Head of caudate nucleus (tissue), 42 donors: ENCODE results near the gene ALOX15B.

Experiments used
- DNase-seq, 42 donors: peaks; one replicate each; pipeline versions ENCODE4 v3.0.0 to v3.0.0-alpha.2; 2020 to 2021; ENCODE audit warnings: mixed read lengths in 7 of 42
- intact Hi-C: fragments of 100-400 bp; cut with DNase I; formaldehyde crosslinking; loops from one replicate; pipeline ENCODE4 v1.15.0; 2022

The ALOX15B gene, protein sequence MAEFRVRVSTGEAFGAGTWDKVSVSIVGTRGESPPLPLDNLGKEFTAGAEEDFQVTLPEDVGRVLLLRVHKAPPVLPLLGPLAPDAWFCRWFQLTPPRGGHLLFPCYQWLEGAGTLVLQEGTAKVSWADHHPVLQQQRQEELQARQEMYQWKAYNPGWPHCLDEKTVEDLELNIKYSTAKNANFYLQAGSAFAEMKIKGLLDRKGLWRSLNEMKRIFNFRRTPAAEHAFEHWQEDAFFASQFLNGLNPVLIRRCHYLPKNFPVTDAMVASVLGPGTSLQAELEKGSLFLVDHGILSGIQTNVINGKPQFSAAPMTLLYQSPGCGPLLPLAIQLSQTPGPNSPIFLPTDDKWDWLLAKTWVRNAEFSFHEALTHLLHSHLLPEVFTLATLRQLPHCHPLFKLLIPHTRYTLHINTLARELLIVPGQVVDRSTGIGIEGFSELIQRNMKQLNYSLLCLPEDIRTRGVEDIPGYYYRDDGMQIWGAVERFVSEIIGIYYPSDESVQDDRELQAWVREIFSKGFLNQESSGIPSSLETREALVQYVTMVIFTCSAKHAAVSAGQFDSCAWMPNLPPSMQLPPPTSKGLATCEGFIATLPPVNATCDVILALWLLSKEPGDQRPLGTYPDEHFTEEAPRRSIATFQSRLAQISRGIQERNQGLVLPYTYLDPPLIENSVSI

DNA sequence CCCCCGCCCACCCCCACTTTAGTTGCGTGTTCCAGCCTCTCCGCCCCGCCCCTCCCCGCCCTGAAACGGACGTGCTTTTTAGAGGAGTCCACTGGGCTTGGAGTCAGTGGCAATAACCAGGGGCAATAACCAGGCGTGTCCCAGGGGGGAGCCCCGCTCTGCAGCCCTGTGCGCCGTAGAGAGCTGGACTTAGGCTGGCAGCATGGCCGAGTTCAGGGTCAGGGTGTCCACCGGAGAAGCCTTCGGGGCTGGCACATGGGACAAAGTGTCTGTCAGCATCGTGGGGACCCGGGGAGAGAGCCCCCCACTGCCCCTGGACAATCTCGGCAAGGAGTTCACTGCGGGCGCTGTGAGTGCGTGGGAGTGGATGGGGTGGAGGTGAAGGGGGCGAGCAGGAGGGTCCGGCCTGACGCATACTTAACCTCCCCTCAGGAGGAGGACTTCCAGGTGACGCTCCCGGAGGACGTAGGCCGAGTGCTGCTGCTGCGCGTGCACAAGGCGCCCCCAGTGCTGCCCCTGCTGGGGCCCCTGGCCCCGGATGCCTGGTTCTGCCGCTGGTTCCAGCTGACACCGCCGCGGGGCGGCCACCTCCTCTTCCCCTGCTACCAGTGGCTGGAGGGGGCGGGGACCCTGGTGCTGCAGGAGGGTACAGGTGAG lies at the start of gene ALOX15B:
Gene ALOX15B, plus strand, starts transcription at position 106 of the 657 bp plus-strand sequence. Its CDS starts 97 bp downstream, at position 203.
- DNase-seq, result peak in 1 of 42 donors; percentile 27
- intact Hi-C loops, result no loop called here

DNA sequence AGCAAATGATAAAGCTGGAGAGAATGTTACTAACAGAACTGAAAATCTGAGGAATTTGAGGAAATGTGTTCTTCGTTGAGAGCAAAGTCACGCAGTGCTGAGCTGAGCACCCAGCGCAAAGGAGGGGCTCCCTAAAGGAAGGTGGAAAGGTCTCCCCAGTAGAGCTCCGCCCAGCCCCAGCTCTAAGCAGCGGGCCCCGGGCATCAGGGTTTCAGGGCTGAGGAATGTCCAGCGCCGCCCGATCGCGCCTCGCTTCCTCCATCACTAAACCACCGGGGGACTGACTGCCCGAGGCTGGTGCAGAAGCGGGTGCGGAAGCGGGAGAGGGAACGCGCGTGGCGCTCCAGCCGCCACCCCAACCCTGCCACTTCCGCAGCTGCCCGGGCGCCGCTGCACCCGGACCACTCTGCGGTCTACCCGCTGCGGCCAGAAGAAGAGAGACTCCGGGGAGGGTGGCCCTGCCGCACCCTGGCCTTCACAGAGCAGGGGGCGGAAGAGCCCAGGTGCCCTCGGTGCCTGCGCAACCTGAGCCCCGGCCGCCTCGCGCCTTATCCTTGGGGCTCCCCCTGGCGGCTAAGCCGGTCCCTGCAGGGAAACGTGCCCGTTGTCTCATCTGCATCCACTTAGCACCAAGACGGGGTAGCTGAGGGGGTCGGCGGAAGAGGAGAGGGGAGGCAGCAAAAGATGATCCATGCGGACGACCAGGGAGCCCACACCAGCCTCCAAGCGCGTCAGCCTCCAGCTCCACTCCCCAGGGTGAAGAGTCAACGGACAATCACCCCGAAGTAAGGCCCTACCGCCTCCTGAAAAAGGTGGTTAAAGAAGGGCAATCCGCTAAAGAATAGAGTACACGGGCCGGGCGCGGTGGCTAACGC lies 48.8 kb upstream of the ALOX15B start:
- DNase-seq, result peak; percentile 74 to 96 (median 90)
- intact Hi-C loops, result loop anchor here (5.0 to 10.0 kb wide), 2 partner anchors 55 to 133 kb away; partner anchors contain the start of genes CYB5D1, NAA38 and TMEM88

DNA sequence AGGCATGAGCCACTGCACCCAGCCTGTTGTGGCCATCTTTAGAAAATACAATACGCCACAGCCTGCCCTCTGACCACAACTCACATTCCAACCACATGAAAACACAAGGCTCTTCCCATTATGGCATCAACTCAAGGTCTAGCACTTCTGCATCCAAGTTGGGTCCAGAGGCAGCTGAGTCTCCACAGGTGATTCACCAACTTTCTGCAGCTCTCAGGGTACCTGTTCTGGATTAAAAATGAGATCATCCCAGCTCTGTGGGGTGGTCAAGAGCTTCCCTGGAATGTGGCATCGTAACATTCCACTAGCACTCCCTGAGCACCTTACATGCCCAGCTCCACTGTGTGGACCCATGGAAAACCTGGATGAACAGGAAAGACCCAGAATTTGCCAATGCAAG lies 46.3 kb upstream of the ALOX15B start:
- no peak for DNase-seq
- intact Hi-C loops, result loop anchor here (10.0 kb wide), 1 partner anchor 52 kb away; no protein-coding TSS in a partner anchor

DNA sequence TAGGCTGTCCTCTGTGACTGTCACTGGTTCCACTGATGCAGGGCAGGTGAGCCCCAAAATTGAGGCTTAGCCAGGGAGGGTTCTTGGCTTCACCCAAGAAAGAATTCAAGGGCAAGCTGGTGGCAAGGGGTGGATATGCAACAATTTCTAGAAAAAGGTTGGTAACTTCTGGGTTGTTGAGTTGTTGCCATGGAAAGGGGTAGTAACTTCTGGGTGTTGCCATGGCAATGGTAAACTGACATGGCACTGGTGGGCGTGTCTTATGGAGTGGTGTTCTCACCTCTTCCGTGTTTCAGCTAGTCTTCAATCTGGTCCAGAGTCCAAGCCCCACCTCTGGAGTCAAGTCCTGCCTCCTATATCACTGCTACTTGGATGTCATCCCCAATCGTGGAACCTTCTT lies 45.9 kb upstream of the ALOX15B start:
- no peak for DNase-seq
- intact Hi-C loops, result loop anchor here (10.0 kb wide), 1 partner anchor 52 kb away; no protein-coding TSS in a partner anchor

DNA sequence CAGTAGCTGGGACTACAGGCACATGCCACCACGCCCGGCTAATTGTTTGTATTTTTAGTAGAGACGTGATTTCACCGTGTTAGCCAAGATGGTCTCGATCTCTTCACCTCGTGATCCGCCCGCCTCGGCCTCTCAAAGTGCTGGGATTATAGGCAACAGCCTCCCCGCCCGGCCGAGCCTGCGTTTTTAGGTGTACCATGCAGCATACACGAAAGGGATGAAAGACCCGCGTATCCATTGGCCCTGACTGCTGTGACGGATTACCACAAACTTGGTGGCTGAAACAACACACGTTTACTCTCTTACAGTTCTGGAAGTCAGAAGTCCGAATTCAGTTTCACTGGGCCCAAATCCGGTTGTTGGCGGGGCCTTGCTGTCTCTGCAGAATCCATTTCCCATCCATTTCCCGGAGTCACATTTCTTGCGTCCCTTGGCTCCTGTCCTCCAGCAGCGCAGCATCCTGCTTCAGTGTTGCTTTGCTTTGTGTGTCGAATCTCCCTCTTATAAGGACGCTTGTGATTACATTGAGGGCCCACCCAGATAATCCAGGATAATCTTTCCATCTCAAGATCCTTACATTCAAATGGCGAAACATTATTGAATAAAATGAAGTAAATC lies 44.8 kb upstream of the ALOX15B start:
- no peak for DNase-seq
- intact Hi-C loops, result loop anchor here (10.0 kb wide), 1 partner anchor 51 kb away; no protein-coding TSS in a partner anchor

DNA sequence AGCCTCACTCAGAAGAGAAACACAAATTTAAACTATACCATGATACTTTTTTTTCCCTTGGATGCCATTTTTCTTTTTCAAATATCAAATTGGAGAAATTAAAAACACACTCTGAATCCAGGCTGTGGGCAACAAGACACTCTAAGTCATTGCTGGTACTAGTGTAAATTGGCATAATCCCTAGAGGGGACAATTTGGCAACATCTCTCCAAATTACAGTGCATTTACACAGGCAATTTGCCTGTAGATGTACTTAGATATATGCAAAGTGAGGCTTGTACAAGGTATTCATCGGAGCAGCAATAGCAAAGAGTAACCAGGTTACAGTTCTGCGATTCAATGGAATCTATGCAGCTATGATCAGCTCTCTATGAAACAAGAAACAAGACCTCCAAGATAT lies 43.1 kb upstream of the ALOX15B start:
- intact Hi-C loops, result loop anchor here (10.0 kb wide), 1 partner anchor 49 kb away; no protein-coding TSS in a partner anchor

DNA sequence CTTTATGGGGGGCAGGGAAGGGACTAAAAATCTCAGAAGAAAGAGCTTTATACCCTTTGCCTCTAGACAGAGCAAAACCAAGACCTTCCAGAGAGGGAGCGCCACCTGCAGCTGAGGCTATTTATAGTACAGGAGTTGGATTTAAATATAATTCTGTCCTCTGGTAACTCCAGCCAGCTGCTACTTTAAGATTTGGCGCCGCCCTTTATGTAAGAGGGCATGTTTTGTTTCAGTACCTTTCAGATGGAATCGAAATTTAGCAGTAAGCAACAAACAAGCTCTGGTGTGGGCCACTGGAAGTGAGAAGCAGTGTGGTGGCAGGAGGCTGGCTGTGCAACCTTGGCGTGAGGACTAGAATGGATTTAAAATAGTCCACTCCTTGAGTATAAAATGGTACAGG lies 41.7 kb upstream of the ALOX15B start:
- intact Hi-C loops, result loop anchor here (10.0 kb wide), 1 partner anchor 48 kb away; no protein-coding TSS in a partner anchor

More for the DNA sequence above, 43.1 kb upstream of the ALOX15B start:
- DNase-seq, result no peak

DNA sequence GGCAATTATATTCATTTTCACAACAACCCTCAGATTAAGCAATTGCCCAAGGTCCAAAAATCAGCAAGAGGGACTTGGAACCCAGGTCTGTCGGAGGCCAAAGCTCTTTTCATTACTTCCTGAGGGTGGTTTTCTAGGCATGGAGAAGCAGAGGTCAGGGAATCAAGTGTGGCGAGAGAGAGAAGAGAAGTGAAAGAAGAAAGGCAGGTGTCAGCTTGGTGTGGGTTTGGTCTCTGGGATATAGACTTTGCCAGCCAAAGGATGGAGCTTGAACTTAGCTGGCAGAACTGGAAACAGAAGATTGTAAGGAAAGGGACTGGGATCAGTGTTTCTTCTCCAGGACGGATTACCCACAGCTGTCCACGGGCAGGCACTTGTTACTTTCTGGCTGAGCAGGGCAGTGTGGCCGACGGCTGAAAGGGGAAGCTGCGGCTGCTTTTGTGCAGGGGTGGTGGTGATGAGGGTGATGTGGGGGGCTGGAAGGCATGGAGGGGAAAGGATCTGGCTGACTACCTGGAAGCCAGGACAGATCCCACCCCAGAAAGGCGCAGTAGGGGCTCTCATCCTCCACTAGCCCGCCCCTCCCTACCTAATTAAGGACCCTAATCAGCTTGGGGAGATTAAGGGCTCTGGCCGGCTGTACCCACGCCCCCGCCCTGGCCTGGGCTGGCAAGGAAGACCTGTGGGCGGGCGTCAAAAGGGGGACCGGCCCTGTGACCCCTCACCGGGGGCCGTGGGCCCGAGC lies 36.7 kb upstream of the ALOX15B start, which contains the start of gene GUCY2D:
Gene GUCY2D, plus strand, starts transcription at position 640 of the 745 bp plus-strand sequence. CDS start 433 bp downstream, outside the sequence.
- peak in 7 of 42 donors; percentile 21 to 44 (median 39) for DNase-seq

More for the DNA sequence above, 41.7 kb upstream of the ALOX15B start:
- DNase-seq, result peak in 32 of 42 donors; percentile 15 to 76 (median 42)

DNA sequence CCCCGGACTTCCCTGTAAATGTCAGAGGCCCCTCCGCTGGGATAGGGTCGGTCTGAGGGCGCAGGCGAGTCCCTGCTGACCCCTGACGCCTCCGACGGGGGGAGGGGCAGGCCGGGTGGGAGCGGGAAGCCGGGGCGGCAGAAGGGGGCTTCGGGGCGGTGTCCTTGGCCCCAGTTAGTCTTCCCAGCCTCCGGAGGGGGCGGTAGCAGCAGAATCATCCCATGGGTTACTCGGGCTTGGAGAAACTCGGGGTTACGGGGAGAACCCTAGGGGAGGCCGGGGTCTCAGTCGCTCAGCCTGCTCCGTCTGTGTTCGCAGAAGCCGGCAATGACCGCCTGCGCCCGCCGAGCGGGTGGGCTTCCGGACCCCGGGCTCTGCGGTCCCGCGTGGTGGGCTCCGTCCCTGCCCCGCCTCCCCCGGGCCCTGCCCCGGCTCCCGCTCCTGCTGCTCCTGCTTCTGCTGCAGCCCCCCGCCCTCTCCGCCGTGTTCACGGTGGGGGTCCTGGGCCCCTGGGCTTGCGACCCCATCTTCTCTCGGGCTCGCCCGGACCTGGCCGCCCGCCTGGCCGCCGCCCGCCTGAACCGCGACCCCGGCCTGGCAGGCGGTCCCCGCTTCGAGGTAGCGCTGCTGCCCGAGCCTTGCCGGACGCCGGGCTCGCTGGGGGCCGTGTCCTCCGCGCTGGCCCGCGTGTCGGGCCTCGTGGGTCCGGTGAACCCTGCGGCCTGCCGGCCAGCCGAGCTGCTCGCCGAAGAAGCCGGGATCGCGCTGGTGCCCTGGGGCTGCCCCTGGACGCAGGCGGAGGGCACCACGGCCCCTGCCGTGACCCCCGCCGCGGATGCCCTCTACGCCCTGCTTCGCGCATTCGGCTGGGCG lies 35.9 kb upstream of the ALOX15B start:
- peak in 1 of 42 donors; percentile 19 for DNase-seq
- intact Hi-C loops, result no loop called here

More for the DNA sequence above, 36.7 kb upstream of the ALOX15B start, which contains the start of gene GUCY2D:
- intact Hi-C loops, result no loop called here

DNA sequence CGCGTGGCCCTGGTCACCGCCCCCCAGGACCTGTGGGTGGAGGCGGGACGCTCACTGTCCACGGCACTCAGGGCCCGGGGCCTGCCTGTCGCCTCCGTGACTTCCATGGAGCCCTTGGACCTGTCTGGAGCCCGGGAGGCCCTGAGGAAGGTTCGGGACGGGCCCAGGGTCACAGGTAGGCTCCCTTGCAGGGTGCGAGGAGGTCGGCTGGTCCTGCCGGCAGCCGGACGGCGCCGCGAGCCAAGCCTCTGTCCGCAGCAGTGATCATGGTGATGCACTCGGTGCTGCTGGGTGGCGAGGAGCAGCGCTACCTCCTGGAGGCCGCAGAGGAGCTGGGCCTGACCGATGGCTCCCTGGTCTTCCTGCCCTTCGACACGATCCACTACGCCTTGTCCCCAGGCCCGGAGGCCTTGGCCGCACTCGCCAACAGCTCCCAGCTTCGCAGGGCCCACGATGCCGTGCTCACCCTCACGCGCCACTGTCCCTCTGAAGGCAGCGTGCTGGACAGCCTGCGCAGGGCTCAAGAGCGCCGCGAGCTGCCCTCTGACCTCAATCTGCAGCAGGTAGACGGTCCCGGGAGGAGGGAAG lies 35.2 kb upstream of the ALOX15B start:
- intact Hi-C loops, result no loop called here

DNA sequence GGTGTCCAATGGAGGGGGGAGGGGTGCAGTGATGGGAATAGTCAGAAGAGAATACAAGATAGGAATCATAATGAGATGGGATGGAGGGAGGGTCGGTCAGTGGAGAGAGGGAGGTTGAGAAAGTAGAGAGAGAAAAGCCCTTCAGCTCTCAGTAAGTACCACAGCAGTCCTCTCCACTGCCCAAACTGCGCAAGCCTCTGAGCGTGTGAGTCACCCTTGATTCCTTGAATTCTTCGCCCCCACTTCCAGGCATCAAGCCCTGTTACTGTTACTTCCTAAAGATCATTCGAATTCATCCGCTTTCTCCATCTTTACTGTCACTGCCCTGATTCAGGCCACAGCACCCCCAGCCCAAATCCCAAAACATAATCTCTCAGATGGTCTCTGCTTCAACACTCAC lies 34.0 kb upstream of the ALOX15B start:
- no peak for DNase-seq
- intact Hi-C loops, result no loop called here

More for the DNA sequence above, 35.2 kb upstream of the ALOX15B start:
- DNase-seq, result peak in 1 of 42 donors; percentile 16

DNA sequence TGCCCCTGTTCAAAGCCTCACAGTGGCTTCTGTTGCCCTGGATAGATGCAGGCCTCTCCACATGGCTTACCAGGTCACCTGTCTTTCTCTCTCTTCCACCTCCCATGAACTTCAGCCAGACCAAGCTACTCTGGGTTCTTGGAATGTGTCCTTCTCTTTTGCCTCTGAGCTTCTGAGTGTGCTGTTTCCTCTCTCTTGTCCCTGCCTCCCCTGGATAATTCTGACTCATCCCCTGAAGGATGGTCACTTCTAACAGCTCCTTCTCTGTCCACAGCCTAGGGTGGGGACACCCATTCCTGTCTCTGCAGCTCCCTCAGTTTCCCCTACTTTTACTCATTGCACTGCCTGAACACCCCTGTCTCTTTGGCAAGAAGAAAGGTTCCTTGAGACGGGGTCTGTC lies 33.5 kb upstream of the ALOX15B start:
- intact Hi-C loops, result no loop called here
- no peak for DNase-seq

DNA sequence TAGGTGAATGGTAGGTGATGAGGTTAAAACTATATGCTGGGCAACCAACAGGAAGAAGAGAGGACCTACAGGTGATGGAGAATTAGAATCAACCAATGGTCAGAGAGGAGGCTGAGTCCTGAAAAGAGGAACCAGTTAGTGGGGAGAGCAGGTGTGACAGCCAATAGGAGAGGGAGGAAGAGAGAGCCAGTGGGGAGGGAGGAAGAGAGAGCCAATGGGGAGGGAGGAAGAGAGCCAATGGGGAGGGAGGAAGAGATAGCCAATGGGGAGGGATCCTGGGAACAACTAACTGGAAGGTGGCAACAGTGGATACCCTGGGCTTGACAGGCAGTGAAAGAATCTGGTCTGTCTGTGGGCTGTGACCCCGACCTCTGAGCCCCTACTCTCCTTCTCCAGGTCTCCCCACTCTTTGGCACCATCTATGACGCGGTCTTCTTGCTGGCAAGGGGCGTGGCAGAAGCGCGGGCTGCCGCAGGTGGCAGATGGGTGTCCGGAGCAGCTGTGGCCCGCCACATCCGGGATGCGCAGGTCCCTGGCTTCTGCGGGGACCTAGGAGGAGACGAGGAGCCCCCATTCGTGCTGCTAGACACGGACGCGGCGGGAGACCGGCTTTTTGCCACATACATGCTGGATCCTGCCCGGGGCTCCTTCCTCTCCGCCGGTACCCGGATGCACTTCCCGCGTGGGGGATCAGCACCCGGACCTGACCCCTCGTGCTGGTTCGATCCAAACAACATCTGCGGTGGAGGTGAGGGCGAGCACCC lies 32.7 kb upstream of the ALOX15B start:
- peak in 1 of 42 donors; percentile 31 for DNase-seq
- intact Hi-C loops, result no loop called here

DNA sequence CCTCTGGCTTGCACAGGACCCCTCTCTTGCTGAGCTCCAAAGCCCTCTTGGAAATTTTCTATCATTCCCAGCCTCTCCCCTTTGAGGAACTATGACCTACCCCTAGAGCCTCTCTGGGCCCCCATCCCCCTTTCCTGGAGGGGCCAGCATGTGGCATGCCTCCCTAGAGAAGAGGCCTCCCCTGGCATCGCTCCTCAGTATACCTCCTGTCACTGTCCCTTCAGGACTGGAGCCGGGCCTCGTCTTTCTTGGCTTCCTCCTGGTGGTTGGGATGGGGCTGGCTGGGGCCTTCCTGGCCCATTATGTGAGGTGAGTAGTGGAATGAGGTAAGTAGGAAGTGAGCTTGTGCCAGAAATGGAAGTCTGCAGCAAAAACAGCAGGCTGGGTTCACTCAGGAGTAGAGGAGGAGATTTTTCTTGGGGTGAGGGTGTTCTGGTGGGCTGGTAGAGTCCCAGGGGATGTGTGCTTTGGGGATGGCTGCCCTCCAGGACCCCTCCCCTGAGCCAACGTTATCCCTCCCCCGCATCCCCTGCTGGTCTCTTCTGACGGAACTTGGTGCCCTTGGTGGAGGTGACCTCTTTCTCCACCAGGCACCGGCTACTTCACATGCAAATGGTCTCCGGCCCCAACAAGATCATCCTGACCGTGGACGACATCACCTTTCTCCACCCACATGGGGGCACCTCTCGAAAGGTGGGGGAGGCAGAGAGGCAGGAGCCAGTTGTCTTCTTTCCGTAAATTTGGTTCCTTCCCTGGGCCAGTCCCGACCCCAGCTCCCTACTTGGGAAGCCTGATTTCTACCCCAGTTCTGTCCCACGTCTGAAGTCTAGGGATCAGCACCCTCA lies 31.8 kb upstream of the ALOX15B start:
- DNase-seq, result peak in 1 of 42 donors; percentile 21
- intact Hi-C loops, result no loop called here
